ENCODE results near the gene MYBPH. TPM values are rescaled to one million over a fixed set of nuclear protein-coding genes. Genes with fewer than 3 reads are reported as not detected.

The MYBPH gene
- total and polyA plus RNA-seq, 2 donors (not counting 1 experiment from before 2014, with no cell fraction given): not detected

DNA sequence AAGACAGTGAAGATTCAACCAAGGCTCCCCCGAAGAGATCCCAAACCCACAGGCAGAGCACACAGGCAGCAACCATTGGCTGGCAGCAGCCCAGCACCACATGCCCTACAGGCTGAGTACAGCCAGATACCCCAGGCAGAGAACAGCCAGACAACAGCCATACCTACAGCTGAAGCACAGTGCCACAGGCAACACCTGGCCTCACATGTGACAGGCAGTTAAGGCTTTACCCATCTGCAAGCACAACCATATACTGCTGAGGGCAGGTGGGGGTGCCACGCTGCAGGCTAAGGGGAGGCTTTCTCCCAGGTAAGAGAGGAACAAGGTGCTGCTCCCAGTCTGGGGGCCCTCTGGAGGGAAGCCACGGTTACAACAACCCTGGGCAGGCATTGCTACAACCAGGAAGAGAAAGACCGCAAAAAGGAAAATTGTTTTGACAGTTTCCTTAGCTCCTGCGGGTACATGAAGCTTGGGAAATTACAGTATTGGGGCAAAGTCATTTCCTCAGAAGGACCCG is 41.6 kb upstream of the MYBPH start:
- CTCF ChIA-PET: interaction anchor here (1.1 to 9.5 kb wide), 8 partner anchors 8 to 176 kb away, joined by 3 to 135 read pairs (median 6); no protein-coding TSS in a partner anchor
- no peak overlapping the region for H3K4me3 ChIP-seq (ENCODE audit: control extremely low read depth in 1 of 5, extremely low read depth in 1 of 5, insufficient read depth in 1 of 5, low read depth in 2 of 5, low read length in 4 of 5)

More for the DNA sequence above, 41.6 kb upstream of the MYBPH start:
- H2AFZ ChIP-seq (ENCODE audit: insufficient read depth, low read depth, low read length, poor library complexity, severe bottlenecking): no peak overlapping the region
- no peaks in the 10 kb centered on the region for H3K4me1 ChIP-seq (ENCODE audit: control insufficient read depth in 2 of 2, insufficient read depth in 2 of 2, low read length in 2 of 2)
- H3K9me3 ChIP-seq (ENCODE audit: control extremely low read depth in 1 of 3, control insufficient read depth in 2 of 3, insufficient read depth in 1 of 3, low read length in 2 of 3): no peaks in the 10 kb centered on the region
- Mint-ChIP-seq H3K4me3 (no peak overlapping the region), H3K4me1 (no peaks in the 10 kb centered on the region), H3K27me3 (peaks cover 9% of the 10 kb centered on the region), H3K27ac (no peak overlapping the region), H3K9me3 (ENCODE audit: insufficient read depth) (no peaks in the 10 kb centered on the region)
- POLR2A ChIA-PET: no interaction called here
- H3K36me3 ChIP-seq (replicated peaks in 1 of 2; ENCODE audit: control extremely low read depth in 1 of 2, control insufficient read depth in 1 of 2, extremely low read depth in 1 of 2, insufficient read depth in 2 of 2, low read length in 1 of 2): no peaks in the 10 kb centered on the region
- no peak overlapping the region for H3K4me2 ChIP-seq (replicated peaks; ENCODE audit: low read depth, low read length, poor library complexity, severe bottlenecking)
- H3K27ac ChIP-seq (ENCODE audit: low read length in 2 of 2): no peak overlapping the region
- peaks cover 0 to 20% (median 0%) of the 10 kb centered on the region in 4 experiments for H3K27me3 ChIP-seq (replicated peaks in 1 of 4; ENCODE audit: control extremely low read depth in 1 of 4, control insufficient read depth in 3 of 4, insufficient read depth in 4 of 4, low read length in 3 of 4)
- no peak for DNase-seq
- intact Hi-C loops (cut with micrococcal nuclease): loop anchor here (5.0 kb wide), 1 partner anchor 100 kb away; no protein-coding TSS in a partner anchor
- TF ChIP-seq, protein P1, sequence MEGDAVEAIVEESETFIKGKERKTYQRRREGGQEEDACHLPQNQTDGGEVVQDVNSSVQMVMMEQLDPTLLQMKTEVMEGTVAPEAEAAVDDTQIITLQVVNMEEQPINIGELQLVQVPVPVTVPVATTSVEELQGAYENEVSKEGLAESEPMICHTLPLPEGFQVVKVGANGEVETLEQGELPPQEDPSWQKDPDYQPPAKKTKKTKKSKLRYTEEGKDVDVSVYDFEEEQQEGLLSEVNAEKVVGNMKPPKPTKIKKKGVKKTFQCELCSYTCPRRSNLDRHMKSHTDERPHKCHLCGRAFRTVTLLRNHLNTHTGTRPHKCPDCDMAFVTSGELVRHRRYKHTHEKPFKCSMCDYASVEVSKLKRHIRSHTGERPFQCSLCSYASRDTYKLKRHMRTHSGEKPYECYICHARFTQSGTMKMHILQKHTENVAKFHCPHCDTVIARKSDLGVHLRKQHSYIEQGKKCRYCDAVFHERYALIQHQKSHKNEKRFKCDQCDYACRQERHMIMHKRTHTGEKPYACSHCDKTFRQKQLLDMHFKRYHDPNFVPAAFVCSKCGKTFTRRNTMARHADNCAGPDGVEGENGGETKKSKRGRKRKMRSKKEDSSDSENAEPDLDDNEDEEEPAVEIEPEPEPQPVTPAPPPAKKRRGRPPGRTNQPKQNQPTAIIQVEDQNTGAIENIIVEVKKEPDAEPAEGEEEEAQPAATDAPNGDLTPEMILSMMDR (IDR thresholded peaks at IDR 0.05): no peak
- no peak for TF ChIP-seq EZH2 (IDR thresholded peaks at IDR 0.05; ENCODE audit: borderline replicate concordance, insufficient read depth, low read depth, low read length, poor library complexity, severe bottlenecking)
- H3K79me2 ChIP-seq (ENCODE audit: control insufficient read depth, insufficient read depth, low read length): no peaks in the 10 kb centered on the region
- WGBS (ENCODE audit: insufficient coverage): 22% methylated on average over 5 of the region's 6 CpGs
- H4K20me1 ChIP-seq (ENCODE audit: control insufficient read depth, insufficient read depth, low read length, poor library complexity, severe bottlenecking): no peaks in the 10 kb centered on the region
- H3K9ac ChIP-seq (ENCODE audit: low read length): no peak overlapping the region
- ATAC-seq (ENCODE audit: low read depth): no peak

All from B cell (primary cell).